Cerebellar cortex (tissue), 1 donor: Measurements from ENCODE around the gene PTH1R.

Source experiments
- DNase-seq: peaks from one replicate; pipeline ENCODE4 v3.0.0-alpha.2; 2015; ENCODE audit warnings: low spot score

PTH1R gene

DNA sequence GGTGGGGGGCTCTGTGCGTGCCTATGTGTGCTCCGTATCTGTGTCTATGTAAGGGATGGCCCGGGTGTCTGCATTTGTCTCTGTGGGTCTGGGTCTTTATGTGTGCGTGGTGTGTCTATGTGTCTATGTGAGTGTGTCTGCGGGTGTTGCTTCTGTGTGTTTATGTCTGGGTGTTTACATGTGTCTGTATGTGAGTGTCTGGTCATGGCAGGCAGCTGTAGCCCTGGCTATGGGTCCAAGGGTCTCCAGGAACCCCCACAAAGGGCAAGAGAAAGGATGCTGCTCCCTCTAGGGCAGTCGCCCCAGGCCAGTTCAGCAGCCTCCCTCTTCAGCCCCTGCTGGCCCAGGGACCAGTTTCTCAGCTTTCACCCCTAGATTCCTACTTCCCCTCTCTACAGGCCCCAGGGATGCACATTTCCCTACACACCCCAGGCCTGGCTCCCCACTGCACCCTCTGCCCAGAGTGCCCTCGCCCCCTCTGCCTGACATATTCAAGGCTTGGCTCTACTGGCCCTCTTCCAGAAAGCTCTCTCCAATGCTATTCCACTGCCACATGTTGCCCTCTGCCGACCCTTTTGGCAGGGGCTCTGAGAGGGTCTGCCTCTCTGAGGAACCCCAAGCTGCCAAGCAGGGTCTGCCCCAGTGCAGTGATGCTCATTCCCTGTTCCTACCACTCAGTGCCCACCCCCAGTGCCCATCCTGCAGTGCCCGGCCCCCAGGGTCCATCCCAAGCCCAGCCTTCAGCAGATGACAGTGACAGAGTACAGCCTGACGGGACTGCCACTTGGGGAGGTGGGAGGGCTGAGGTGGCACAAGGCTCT lies 13.2 kb upstream of the PTH1R start:
- DNase-seq, result no peak

DNA sequence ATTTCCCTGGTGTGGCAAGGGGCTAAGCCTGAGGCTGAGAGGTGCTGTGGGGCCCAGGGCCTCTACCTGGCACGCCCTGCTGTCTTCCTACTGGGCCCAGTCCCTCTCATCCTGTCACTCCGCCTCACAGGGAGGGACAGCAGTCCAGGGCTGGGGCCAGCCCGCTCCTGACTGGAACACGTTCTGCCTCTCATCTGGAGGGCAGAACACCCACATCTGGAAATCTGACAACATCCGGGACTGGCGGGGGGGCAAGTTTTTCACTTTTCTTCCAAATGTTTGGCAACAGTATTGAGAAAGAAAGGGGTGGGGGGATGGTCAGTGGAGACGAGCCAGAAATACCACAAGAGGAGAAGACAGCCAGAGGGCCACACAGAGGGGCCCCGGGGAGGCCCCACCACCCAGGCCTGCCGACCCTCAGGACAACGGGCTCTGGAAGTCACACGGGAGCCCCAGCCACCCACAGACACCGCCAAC lies 12.5 kb upstream of the PTH1R start:
- DNase-seq, result no peak

DNA sequence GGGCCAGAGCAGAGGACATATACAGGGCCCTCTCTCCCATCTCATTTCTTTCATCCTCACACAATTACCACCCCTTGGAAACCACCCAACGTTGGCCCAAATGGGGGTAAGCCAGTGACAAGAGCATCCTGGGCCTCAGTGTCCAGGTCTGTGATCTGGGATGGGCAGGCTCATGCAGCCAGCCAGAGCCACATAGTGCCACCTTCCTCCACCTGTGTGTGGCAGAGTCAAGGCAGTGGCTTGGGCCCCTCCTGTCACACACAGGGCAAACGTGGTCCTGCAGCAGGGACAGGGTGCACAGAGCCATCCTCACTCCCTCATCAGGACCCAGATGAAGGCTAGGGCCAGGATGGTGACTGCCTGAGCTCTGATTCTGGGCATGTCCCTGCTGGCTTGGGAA lies 12.0 kb upstream of the PTH1R start:
- DNase-seq, result no peak

DNA sequence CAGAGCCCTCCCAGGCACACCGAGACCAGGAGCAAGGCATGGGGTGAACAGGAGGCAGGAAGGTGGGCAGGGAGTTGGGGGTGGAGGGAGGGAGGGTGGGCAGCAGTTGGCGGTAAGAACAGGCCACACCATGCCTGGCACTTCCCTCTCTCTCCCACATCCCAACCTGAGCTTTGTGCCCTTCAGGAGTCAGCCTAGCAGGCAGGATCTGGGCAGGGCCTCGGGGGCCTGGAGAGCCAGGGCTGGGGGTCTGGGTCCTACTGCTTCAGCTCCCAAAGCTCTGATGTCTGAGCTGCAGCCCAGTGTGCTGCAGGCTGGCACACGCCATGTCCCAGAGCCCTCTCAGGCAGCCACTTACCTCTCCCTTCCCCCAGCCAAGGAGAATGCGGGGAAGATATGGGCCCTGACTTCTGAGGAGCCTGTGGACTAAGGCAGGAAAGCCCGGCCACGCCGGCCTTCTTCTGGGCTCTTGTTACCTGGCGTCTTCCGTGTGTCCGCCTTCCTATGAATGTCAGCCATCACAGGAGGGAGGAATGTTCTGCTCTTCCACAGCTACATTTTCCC lies 11.4 kb upstream of the PTH1R start:
- no peak for DNase-seq

DNA sequence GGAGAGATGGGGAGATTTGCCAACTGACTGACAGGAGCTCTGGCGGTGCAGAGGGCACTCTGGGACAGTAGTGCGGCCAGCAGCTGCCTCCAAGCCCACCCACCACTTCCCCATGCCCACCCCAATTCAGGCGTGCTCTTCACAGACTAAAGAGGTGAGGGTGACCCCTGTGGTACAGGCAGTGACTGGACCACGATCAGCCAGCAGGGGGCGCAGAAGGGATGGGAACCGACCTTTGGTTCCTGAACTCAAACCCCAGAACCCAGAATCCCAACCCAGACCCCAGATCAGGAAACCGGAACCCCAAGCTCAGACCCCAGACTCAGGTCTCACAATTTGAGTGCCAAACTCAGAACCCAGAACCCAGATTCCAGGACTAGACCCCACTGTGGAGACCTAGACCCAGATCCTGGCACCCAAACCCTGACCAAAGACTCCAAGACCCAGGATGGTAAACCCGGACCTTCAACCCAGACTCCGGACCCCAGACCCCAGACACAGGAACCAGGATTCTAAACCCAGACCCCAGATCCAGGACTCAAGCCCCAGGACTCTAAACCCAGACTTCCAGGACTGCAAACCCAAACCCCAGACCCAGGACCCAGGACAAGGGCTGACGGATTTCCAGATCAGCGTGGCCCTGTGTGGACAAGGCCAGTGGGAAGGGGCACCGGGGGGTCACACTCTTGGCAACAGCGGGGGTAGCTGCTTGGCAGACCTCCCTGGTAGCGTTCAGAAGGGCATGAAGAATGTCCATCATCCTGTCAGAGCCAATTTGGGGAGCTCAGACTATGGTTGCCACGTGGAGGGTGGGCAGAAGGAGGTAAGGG lies 10.6 kb upstream of the PTH1R start:
- DNase-seq, result peak; percentile 65

DNA sequence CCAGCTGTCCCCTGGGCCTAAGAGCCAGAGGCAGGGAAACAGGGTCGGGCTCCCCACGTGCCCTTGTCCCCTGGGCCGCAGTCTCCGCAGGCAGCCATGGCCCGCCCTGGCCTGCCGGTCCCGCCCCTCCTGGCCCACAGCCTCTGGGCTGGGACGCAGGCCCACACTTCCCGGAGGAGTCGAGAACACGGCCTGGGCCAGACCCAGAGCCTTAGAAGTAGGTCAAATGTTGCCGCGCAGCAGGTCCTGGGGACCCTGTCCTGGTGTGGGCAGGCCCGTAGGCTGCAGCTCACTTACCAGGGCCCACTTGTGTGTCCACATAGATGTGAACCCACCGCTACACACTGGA lies 10.0 kb upstream of the PTH1R start:
- peak; percentile 49 for DNase-seq

DNA sequence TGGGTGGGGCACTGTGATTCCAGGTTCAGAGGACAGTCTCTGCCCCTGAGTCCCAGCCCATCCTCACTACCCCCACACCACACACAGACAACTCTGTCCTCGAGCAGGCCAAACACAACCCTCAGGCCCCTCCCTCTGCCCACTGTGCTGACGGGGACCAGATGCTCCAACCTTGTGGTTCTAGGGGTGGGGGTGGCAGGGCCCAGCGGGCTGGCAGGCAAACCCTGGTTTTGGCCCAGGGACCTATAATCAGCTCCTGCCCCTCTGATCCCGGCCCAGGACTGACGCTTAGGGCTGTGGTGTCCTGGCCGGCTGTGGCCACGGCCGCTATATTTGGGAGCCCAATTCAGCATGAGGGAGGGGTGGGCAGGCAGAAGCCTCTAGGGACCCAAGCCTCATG lies 9.2 kb upstream of the PTH1R start:
- DNase-seq, result no peak

- no peak for DNase-seq
Measured at GRCh38 chr3:46868948-46869347, 8.6 kb upstream of the PTH1R start.

DNA sequence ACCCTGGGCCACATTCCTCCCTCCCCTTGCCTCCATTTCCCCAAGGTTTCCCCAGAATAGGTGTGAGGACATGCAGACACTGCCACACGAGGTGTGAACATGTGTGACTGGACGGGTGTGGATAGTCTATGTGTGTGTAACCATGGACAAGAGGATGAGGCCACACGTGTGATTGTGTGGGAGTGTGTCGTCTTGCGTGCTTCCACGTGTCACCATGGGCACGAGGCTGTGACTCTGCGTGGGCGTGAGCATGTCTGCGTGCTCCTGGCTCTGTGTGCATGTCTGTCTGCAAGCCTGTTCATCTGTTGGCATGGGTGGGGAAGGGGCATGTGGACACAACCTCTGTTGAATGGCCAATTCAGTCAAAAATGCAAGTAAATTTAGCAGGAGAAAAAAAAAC lies 8.1 kb upstream of the PTH1R start:
- DNase-seq, result no peak

GRCh38 chr3:46870651-46871050 lies 6.9 kb upstream of the PTH1R start:
- no peak for DNase-seq

- no peak for DNase-seq
Measured at GRCh38 chr3:46871222-46871621, 6.3 kb upstream of the PTH1R start.

DNA sequence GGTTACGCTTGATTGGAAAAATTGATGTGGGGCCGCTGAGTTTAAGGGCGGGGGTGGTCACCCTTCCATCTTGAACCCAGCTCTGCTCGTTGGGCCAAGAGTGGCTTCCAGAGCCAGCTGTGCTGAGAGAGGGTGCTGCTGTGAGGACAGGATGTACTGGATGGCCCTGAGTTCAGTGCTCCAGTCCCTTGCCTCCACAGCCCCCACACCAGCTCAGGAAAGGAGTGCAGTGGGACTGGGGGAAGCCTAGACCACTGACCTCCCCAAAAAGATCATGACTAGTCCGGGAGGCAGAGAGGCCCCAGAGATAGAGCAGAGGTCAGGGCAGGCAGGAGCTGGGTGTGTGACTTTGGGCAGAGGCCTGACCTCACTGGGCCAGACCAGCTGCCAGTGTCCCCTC lies 4.0 kb upstream of the PTH1R start:
- no peak for DNase-seq

- no peak for DNase-seq
Measured at GRCh38 chr3:46874430-46874829, 3.1 kb upstream of the PTH1R start.

DNA sequence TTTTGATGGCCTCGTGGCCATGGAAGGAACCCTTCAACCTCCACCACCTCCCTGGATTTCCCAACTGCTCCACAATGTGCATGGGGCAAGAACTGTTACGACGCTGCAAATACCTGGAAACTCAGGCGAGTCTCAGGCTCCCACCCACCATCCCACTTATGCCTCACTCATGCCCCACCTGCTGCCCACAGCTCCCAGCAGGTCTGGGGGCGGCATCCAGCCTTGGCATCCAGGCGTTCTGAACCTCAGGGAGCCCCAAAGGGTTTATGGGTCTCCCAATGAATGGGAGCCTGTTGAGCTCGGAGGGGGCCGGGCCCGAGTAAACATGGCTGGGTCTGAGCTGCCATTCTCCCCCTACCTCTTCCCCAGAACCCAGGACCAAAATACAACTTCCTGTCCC lies 2.0 kb upstream of the PTH1R start:
- DNase-seq, result no peak

DNA sequence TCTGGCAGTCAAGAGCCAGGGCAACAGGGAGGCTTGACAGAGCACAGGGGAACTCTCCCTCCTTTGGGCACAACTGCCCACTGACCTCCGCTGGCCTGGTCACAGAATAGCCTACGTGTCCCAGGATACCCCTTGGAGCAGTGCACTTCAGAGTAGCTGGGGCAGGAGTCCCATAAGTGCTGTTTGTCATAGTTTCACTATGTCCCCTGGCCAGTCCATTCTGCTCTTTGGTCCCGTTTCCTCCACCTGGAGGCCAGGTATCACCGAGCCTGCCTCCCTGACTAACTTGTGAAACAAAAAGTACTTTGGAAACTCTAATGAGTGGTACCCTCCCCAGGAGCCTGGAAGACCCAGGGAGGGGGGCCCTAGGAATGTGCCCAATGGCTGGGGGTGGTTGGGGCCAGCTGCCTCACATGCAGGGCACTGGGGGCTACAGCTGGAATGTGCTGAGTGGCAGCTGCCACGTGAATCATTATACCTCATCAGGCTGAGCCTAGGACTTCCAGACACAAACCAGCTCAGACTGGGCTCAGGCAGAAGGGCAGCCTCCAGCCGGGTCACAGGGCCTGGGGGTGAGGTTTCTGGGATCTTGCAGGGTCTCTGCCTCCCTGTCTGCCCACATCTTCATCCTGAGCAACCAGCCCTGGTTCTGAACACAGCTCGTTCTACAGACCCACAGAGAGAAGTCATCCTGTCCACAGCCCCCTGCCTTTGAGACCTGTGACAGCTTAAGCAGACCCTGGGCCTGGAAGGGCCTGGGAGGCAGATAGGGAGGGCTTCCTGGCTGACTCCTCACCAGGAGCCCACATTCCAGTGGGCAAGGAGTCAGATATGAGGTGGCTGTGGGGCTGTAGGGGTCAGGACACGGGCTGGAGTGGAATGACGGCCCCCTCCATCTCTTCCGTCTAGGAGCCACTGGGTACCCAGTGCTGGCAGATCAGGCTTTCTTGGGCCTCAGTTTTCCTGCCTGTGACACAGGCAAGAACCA lies 914 bp upstream of the PTH1R start:
- no peak for DNase-seq

GRCh38 chr3:46878781-46879436 lies 1.4 kb downstream of the PTH1R start:
- DNase-seq, result no peak

DNA sequence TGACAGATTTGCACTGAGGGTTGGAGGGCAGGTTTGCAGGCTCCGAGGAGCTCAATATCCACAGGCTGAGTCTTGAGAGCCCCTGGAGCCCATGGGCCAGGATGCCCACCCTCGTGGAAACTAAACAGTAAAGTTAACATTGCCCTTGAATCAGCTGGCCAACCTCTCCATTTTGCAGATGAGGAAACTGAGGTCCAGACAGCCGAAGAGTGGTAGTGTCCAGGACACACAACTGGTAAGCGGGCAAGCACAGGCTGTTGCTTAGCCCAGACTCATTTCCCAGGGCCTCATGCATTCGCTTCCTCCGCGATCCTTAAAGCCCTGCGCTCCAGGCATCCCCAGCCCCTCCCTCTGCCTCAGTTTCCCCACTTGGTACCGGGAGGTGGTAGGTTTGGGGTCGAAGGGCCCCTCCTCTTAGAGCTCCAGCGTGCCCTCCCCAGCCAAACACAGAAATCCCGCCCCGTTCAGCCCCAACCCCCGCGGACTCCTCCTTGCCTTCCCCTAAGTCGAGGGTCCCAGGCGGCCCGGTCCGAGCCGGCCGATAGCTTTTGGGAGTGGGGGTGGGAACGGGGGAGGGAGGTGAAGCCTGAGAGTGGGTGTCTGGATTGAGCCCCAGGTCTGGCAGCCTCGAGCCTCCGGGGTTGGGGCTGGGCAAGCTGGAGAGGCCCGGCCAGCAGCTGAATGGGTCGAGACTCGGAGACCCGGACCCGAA lies 3.5 kb downstream of the PTH1R start:
- no peak for DNase-seq

DNA sequence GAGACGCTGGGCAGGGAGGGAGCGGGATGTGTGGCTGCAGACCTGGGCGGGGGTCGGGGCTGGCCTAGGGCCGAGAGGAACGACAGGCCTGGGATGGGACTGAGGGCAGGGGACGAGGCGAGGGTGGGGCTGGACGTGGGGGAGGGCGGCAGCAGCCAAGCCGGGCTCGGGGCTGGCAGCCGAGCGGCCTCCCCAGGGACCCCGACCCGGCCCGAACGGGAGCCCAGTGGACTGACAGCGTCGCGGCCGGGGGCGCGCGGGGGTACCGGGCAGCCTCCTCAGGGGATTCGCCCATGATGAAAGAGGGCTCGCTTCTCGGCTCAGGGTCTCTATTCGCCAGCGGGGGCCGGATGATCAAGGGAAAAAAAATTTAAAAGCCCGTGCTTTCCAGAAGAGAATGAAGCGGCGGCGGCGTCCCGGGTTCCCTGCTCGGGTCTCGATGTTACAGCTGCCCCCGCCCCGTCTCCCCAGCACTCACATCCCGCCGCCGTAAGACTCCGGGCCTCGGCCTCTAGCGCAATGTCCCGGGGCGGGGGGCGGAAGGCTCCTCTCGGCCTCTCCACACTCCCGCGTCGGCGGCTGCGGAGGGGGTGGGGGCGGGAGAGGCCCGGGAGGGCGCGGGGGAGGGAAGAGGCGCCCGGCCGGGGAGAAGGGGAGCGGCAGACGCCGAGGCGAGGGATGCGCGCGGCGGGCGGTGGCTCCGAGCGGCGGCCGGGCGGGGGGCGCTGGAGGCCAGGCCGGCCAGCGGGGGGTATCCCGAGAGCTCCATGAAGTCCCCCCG lies 4.3 kb downstream of the PTH1R start:
- DNase-seq, result no peak

DNA sequence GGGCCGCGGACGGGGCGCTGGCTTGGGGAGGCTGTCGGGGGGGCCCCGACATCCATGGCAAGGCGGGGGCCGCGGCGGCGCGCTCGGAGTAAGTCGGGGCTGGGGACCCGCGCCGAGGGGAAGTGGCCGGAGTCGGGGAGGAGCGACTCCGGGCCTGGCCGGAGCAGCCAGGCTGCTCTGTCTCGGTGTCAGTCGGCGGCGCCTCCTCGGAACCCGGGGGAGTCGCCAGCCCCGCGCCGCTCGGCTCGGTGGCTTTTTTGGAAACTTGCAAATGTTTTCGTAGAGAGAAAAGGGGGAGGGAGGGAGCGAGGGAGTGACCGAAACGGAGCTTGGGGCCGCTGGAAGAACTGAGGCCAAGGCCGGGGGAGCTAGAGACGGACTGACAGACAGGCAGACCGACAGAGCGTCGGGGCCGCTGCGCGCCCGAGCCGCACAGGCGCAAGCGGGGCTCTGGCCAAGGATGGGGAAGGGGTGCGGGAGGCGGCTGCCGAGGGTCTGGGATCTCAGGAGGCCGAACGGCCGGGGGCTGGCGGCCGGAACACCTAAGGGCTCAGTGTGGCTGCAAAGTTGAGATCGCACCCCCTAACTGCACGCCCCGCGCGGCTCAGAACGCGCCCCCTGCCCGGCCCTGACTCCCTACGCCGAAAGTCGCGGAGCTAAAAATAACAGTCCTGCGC lies 5.0 kb downstream of the PTH1R start:
- DNase-seq, result peak; percentile 22
